Stomach (tissue), 4 donors: Measurements from ENCODE around the gene ANKRD39.

ENCODE experiments used
- POLR2A ChIP-seq, 4 donors: fragments of 450-650 bp; IDR thresholded peaks; one replicate each; pipeline ENCODE4 v1.6.1; 2016; ENCODE audit warnings: antibody characterized with exemption in 4 of 4, control low read depth in 2 of 4, mild to moderate bottlenecking in 1 of 4, moderate library complexity in 1 of 4
- TF ChIP-seq, protein P1 (sequence below), 7 experiments: fragments of 450-650 bp in 4 of 7; fragments of 200-600 bp in 3 of 7; sonication (generic) in 3 of 7; IDR thresholded peaks; one replicate each; pipeline ENCODE4 v1.5.1; 2016 to 2019; ENCODE audit warnings: antibody characterized with exemption in 7 of 7, control low read depth in 2 of 7, mild to moderate bottlenecking in 1 of 7

- TF ChIP-seq, protein P1, sequence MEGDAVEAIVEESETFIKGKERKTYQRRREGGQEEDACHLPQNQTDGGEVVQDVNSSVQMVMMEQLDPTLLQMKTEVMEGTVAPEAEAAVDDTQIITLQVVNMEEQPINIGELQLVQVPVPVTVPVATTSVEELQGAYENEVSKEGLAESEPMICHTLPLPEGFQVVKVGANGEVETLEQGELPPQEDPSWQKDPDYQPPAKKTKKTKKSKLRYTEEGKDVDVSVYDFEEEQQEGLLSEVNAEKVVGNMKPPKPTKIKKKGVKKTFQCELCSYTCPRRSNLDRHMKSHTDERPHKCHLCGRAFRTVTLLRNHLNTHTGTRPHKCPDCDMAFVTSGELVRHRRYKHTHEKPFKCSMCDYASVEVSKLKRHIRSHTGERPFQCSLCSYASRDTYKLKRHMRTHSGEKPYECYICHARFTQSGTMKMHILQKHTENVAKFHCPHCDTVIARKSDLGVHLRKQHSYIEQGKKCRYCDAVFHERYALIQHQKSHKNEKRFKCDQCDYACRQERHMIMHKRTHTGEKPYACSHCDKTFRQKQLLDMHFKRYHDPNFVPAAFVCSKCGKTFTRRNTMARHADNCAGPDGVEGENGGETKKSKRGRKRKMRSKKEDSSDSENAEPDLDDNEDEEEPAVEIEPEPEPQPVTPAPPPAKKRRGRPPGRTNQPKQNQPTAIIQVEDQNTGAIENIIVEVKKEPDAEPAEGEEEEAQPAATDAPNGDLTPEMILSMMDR (IDR thresholded peaks at IDR 0.05): no peak
- no peak for TF ChIP-seq POLR2A (IDR thresholded peaks at IDR 0.05)
Measured at GRCh38 chr2:96819876-96820511, 37.8 kb downstream of the ANKRD39 start.
